H9 (cell line): ENCODE measurements around the gene GLMP. TPM values are rescaled to one million over a fixed set of nuclear protein-coding genes. Genes with fewer than 3 reads are reported as not detected.

Experiments used
- DNase-seq: peaks from one replicate; pipeline ENCODE4 v3.0.0-alpha.2; 2017
- H2AFZ ChIP-seq: one replicate; pipeline ENCODE4 v1.6.1; 2013; ENCODE audit warnings: mild to moderate bottlenecking, low read length, control low read depth, moderate library complexity
- H2AK5ac ChIP-seq: 2 replicates; pipeline ENCODE4 v1.6.1; 2013; ENCODE audit warnings: low read length, control low read depth, mixed read lengths; ENCODE audit not compliant: insufficient read length
- H2BK120ac ChIP-seq: one replicate; pipeline ENCODE4 v1.6.1; 2013; ENCODE audit warnings: low read depth, mild to moderate bottlenecking, low read length, control low read depth, inconsistent platforms; ENCODE audit not compliant: poor library complexity, severe bottlenecking
- H2BK12ac ChIP-seq: 2 replicates; pipeline ENCODE4 v1.6.1; 2013; ENCODE audit warnings: low read length, control low read depth, mixed read lengths, low read depth; ENCODE audit not compliant: insufficient read length
- H2BK15ac ChIP-seq: 2 replicates; pipeline ENCODE4 v1.6.1; 2013; ENCODE audit warnings: low read depth, low read length, control low read depth
- H2BK20ac ChIP-seq: one replicate; pipeline ENCODE4 v1.6.1; 2013; ENCODE audit warnings: low read depth, mild to moderate bottlenecking, low read length, control low read depth, inconsistent platforms; ENCODE audit not compliant: poor library complexity, severe bottlenecking
- H2BK5ac ChIP-seq: 2 replicates; pipeline ENCODE4 v1.6.1; 2013; ENCODE audit warnings: low read length, control low read depth, mixed read lengths; ENCODE audit not compliant: insufficient read length
- H3K14ac ChIP-seq: 2 replicates; pipeline ENCODE4 v1.6.1; 2013; ENCODE audit warnings: low read length, control low read depth; ENCODE audit not compliant: insufficient read depth
- H3K18ac ChIP-seq: 2 replicates; pipeline ENCODE4 v1.6.1; 2013; ENCODE audit warnings: low read depth, mild to moderate bottlenecking, mixed read lengths, low read length, control low read depth; ENCODE audit not compliant: insufficient read length
- H3K23ac ChIP-seq: 2 replicates; pipeline ENCODE4 v1.6.1; 2013; ENCODE audit warnings: low read length, control low read depth, mixed read lengths, low read depth; ENCODE audit not compliant: insufficient read length
- H3K23me2 ChIP-seq: 2 replicates; pipeline ENCODE4 v1.6.1; 2013; ENCODE audit warnings: low read depth, mild to moderate bottlenecking, mixed read lengths, low read length, control low read depth; ENCODE audit not compliant: insufficient read length, poor library complexity, severe bottlenecking
- H3K27ac ChIP-seq: 2 replicates; pipeline ENCODE4 v1.5.1; 2013; ENCODE audit warnings: low read length, control low read depth, mixed read lengths, low read depth; ENCODE audit not compliant: insufficient read length
- H3K27me3 ChIP-seq: 2 replicates; pipeline ENCODE4 v1.6.1; 2013; ENCODE audit warnings: low read length, control low read depth, inconsistent platforms; ENCODE audit not compliant: insufficient read depth
- H3K4ac ChIP-seq: 2 replicates; pipeline ENCODE4 v1.6.1; 2013; ENCODE audit warnings: low read depth, mild to moderate bottlenecking, control low read depth, inconsistent platforms, low read length, moderate library complexity
- H3K4me1 ChIP-seq: 2 replicates; pipeline ENCODE4 v1.6.1; 2013; ENCODE audit warnings: low read length, control low read depth, inconsistent platforms; ENCODE audit not compliant: insufficient read depth
- H3K4me2 ChIP-seq: 2 replicates; pipeline ENCODE4 v1.6.1; 2013; ENCODE audit warnings: low read length, control low read depth, mixed read lengths; ENCODE audit not compliant: insufficient read length, insufficient read depth
- H3K56ac ChIP-seq: 2 replicates; pipeline ENCODE4 v1.6.1; 2013; ENCODE audit warnings: low read depth, mild to moderate bottlenecking, mixed read lengths, low read length, control low read depth; ENCODE audit not compliant: insufficient read length
- H3K79me1 ChIP-seq: 2 replicates; pipeline ENCODE4 v1.6.1; 2013; ENCODE audit warnings: low read depth, mild to moderate bottlenecking, moderate library complexity, low read length, control low read depth, inconsistent platforms; ENCODE audit not compliant: insufficient read depth, poor library complexity, severe bottlenecking
- H3K79me2 ChIP-seq: 2 replicates; pipeline ENCODE4 v1.6.1; 2013; ENCODE audit warnings: low read length, control low read depth, inconsistent platforms; ENCODE audit not compliant: insufficient read depth
- H3K9ac ChIP-seq: 2 replicates; pipeline ENCODE4 v1.6.1; 2013; ENCODE audit warnings: low read length, control low read depth, mixed read lengths; ENCODE audit not compliant: insufficient read length; ENCODE audit errors: extremely low read depth
- H3K9me3 ChIP-seq: one replicate; pipeline ENCODE4 v1.6.1; 2013; ENCODE audit warnings: low read depth, low read length, inconsistent platforms; ENCODE audit not compliant: control insufficient read depth
- H3T11ph ChIP-seq: one replicate; pipeline ENCODE4 v1.6.1; 2013; ENCODE audit warnings: mild to moderate bottlenecking, low read length, control low read depth, inconsistent platforms
- H4K20me1 ChIP-seq: one replicate; pipeline ENCODE4 v1.6.1; 2013; ENCODE audit not compliant: control insufficient read depth, insufficient read length, insufficient read depth
- H4K5ac ChIP-seq: 2 replicates; pipeline ENCODE4 v1.6.1; 2013; ENCODE audit warnings: low read depth, mild to moderate bottlenecking, mixed read lengths, low read length, control low read depth; ENCODE audit not compliant: insufficient read length
- H4K8ac ChIP-seq: replicated peaks from 2 replicates; pipeline ENCODE4 v1.6.1; 2013; ENCODE audit warnings: low read length, control low read depth, mixed read lengths, low read depth; ENCODE audit not compliant: insufficient read length
- H4K91ac ChIP-seq: 2 replicates; pipeline ENCODE4 v1.6.1; 2013; ENCODE audit warnings: low read depth, mild to moderate bottlenecking, moderate library complexity, mixed read lengths, low read length, control low read depth; ENCODE audit not compliant: insufficient read length
- H3K27ac Mint-ChIP-seq, 3 experiments: 2 replicates in 2 of 3; 3 replicates in 1 of 3; pipeline ENCODE4 v1.8.0; 2020 to 2021; ENCODE audit warnings: mixed read lengths in 3 of 3, mild to moderate bottlenecking in 1 of 3, moderate library complexity in 1 of 3
- H3K27me3 Mint-ChIP-seq: 2 replicates; pipeline ENCODE4 v1.8.0; 2021; ENCODE audit warnings: low read depth, mild to moderate bottlenecking, moderate library complexity, mixed read lengths
- H3K36me3 Mint-ChIP-seq, 3 experiments: 2 replicates in 2 of 3; 3 replicates in 1 of 3; pipeline ENCODE4 v1.8.0; 2020 to 2021; ENCODE audit warnings: low read depth in 3 of 3, mixed read lengths in 3 of 3; ENCODE audit not compliant: insufficient read depth in 1 of 3
- H3K4me1 Mint-ChIP-seq, 2 experiments: 2 replicates each; pipeline ENCODE4 v1.8.0; 2020; ENCODE audit warnings: mixed read lengths in 2 of 2
- H3K4me3 Mint-ChIP-seq, 2 experiments: 2 replicates in 1 of 2; 3 replicates in 1 of 2; pipeline ENCODE4 v1.8.0; 2020 to 2021; ENCODE audit warnings: mild to moderate bottlenecking in 2 of 2, mixed read lengths in 2 of 2, moderate library complexity in 1 of 2
- H3K9me3 Mint-ChIP-seq, 2 experiments: 2 replicates in 1 of 2; 3 replicates in 1 of 2; pipeline ENCODE4 v1.8.0; 2020; ENCODE audit warnings: mild to moderate bottlenecking in 2 of 2, mixed read lengths in 2 of 2, moderate library complexity in 1 of 2
- CTCF ChIP-seq: fragments of 200-600 bp; sonication (generic); conservative IDR thresholded peaks from 3 replicates; pipeline ENCODE4 v1.8.0; 2021; ENCODE audit warnings: antibody characterized with exemption, mild to moderate bottlenecking
- whole genome bisulfite sequencing: extraction: QIAGEN DNeasy Blood & Tissue Kit; methylation state at CpG from one replicate; pipeline ENCODE4 v1.1.7; 2013; ENCODE audit warnings: missing lambda C conversion rate, low lambda C conversion rate, mixed read lengths; ENCODE audit not compliant: insufficient read length; ENCODE audit errors: extremely low coverage; 5-methylcytosine and 5-hydroxymethylcytosine counted together
- total RNA-seq: library from RNA; stranded (reverse); gene quantifications from 2 replicates; pipeline ENCODE4 v1.2.1, GENCODE V29; 2021

Gene GLMP
- total RNA-seq, 1 experiment from 2014 or later = 49.2 TPM

GRCh38 chr1:156242738-156243137, 52.7 kb downstream of the GLMP start:
- H4K20me1 ChIP-seq = no peaks in the 10 kb centered on the region
- H2BK120ac ChIP-seq = no peak overlapping the region
- H3K4me2 ChIP-seq = no peak overlapping the region
- no peak overlapping the region for H3K27ac ChIP-seq
- H3K4ac ChIP-seq = no peak overlapping the region
- H2AK5ac ChIP-seq = no peak overlapping the region
- H3K79me1 ChIP-seq = no peaks in the 10 kb centered on the region
- H2BK20ac ChIP-seq = no peak overlapping the region
- no peak overlapping the region for H3K23ac ChIP-seq
- no peak overlapping the region for H2BK15ac ChIP-seq
- no CpG with 5 or more reads among the region's 10 CpGs for WGBS
- DNase-seq = no peak
- H2AFZ ChIP-seq = no peak overlapping the region
- peaks cover 4% of the 10 kb centered on the region; the same call in 1 of the 2 replicates for H3K27me3 Mint-ChIP-seq
- no peak for TF ChIP-seq CTCF
- no peak overlapping the region for H4K5ac ChIP-seq
- no peak overlapping the region for H3K9ac ChIP-seq
- H2BK5ac ChIP-seq = no peak overlapping the region
- peak overlapping the region in 2 of 3 experiments; percentile 60 to 64; a peak in 1 of 7 replicates for H3K27ac Mint-ChIP-seq
- H3K56ac ChIP-seq = no peak overlapping the region
- H3K79me2 ChIP-seq = no peaks in the 10 kb centered on the region
- H3K4me1 ChIP-seq = no peaks in the 10 kb centered on the region
- no peak overlapping the region for H3T11ph ChIP-seq
- no peak overlapping the region for H2BK12ac ChIP-seq
- H3K36me3 Mint-ChIP-seq = peaks cover 7 to 27% (median 23%) of the 10 kb centered on the region in 3 experiments; a peak in 5 of 7 replicates
- H3K9me3 Mint-ChIP-seq = no peaks in the 10 kb centered on the region
- H3K27me3 ChIP-seq = no peaks in the 10 kb centered on the region
- H3K18ac ChIP-seq = no peak overlapping the region
- H3K23me2 ChIP-seq = peaks cover 3% of the 10 kb centered on the region
- H3K9me3 ChIP-seq = no peaks in the 10 kb centered on the region
- H3K4me3 Mint-ChIP-seq = no peak overlapping the region
- no peak overlapping the region for H4K91ac ChIP-seq
- H4K8ac ChIP-seq = no peak overlapping the region
- H3K4me1 Mint-ChIP-seq = peaks cover 6 to 12% of the 10 kb centered on the region in 2 experiments
- no peak overlapping the region for H3K14ac ChIP-seq

Other genes with a start within 250 kb of the GLMP start
- 45.6 and 49.4 TPM in 2 replicates for gene UBQLN4, start 241.9 kb downstream of the GLMP start, total RNA-seq
- 50.6 and 55.0 TPM in 2 replicates for gene LAMTOR2, start 240.9 kb downstream of the GLMP start, total RNA-seq
- 42.8 and 43.1 TPM in 2 replicates for gene RAB25, start 234.5 kb downstream of the GLMP start, total RNA-seq
- 64.6 and 68.0 TPM in 2 replicates for gene MEX3A, start 213.2 kb downstream of the GLMP start, total RNA-seq
- gene LMNA, start 181.0 kb downstream of the GLMP start, total RNA-seq = 51.0 and 52.7 TPM in 2 replicates
- gene SEMA4A, start 142.1 kb downstream of the GLMP start, total RNA-seq = 11.1 and 11.8 TPM in 2 replicates
- gene SLC25A44, start 101.6 kb downstream of the GLMP start, total RNA-seq = 40.2 and 47.4 TPM in 2 replicates
- 136 and 143 TPM in 2 replicates for gene PMF1, start 82.7 kb downstream of the GLMP start, total RNA-seq
- gene BGLAP, start 53.5 kb downstream of the GLMP start, total RNA-seq = 2.4 and 3.0 TPM in 2 replicates
- 14.6 and 15.8 TPM in 2 replicates for gene PAQR6, start 47.6 kb downstream of the GLMP start, total RNA-seq
- 100 and 103 TPM in 2 replicates for gene SMG5, start 12.9 kb downstream of the GLMP start, total RNA-seq
- gene TMEM79, start 11.4 kb downstream of the GLMP start, total RNA-seq = 2.1 and 2.6 TPM in 2 replicates
- not detected in 2 replicates for gene VHLL, start 3.6 kb upstream of the GLMP start, total RNA-seq
- 515 and 524 TPM in 2 replicates for gene CCT3, start 42.6 kb upstream of the GLMP start, total RNA-seq
- gene TSACC, start 42.8 kb upstream of the GLMP start, total RNA-seq = 2.3 and 2.4 TPM in 2 replicates
- gene RHBG, start 73.5 kb upstream of the GLMP start, total RNA-seq = 1.4 and 1.5 TPM in 2 replicates
- 18.7 and 20.8 TPM in 2 replicates for gene MEF2D, start 205.1 kb upstream of the GLMP start, total RNA-seq